ENCODE results near the gene SSH2.
"Not testable (repeated sequence)": the region's sequence is repeated elsewhere in the genome, so short reads cannot be mapped to it uniquely, and the experiment has no call there.

Gene SSH2

GRCh38 chr17:29929533-29930408 is at the start of gene SSH2:
SSH2 (minus strand) TSS chr17:29930228; CDS start chr17:29930000, 228 bp downstream.
- in situ Hi-C loops (cut with MboI; ENCODE audit: low sequenced_read_pairs), result loop anchor here (10.0 to 25.0 kb wide), 3 partner anchors 65 to 292 kb away; no protein-coding TSS in a partner anchor

- in situ Hi-C loops (cut with MboI; ENCODE audit: low sequenced_read_pairs), result no loop called here
Measured at GRCh38 chr17:29977836-29978235, 47.8 kb upstream of the SSH2 start.

- in situ Hi-C loops (cut with MboI; ENCODE audit: low sequenced_read_pairs), result no loop called here
Measured at GRCh38 chr17:29973005-29973404, 43.0 kb upstream of the SSH2 start.

- in situ Hi-C loops (cut with MboI; ENCODE audit: low sequenced_read_pairs), result no loop called here
Measured at GRCh38 chr17:29972277-29972676, 42.2 kb upstream of the SSH2 start.

- in situ Hi-C loops (cut with MboI; ENCODE audit: low sequenced_read_pairs), result no loop called here
Measured at GRCh38 chr17:29968271-29968670, 38.2 kb upstream of the SSH2 start.

GRCh38 chr17:29962656-29963055 is 32.6 kb upstream of the SSH2 start:
- in situ Hi-C loops (cut with MboI; ENCODE audit: low sequenced_read_pairs), result no loop called here

GRCh38 chr17:29959658-29960337 is 29.8 kb upstream of the SSH2 start:
- in situ Hi-C loops (cut with MboI; ENCODE audit: low sequenced_read_pairs), result no loop called here

- in situ Hi-C loops (cut with MboI; ENCODE audit: low sequenced_read_pairs), result no loop called here
Measured at GRCh38 chr17:29958947-29959657, 29.1 kb upstream of the SSH2 start.

GRCh38 chr17:29957488-29957887 is 27.5 kb upstream of the SSH2 start:
- in situ Hi-C loops (cut with MboI; ENCODE audit: low sequenced_read_pairs), result not testable (repeated sequence)

- in situ Hi-C loops (cut with MboI; ENCODE audit: low sequenced_read_pairs), result no loop called here
Measured at GRCh38 chr17:29956225-29956624, 26.2 kb upstream of the SSH2 start.

- in situ Hi-C loops (cut with MboI; ENCODE audit: low sequenced_read_pairs), result no loop called here
Measured at GRCh38 chr17:29954405-29954804, 24.4 kb upstream of the SSH2 start.

- in situ Hi-C loops (cut with MboI; ENCODE audit: low sequenced_read_pairs), result loop anchor here (25.0 kb wide), 1 partner anchor 312 kb away; no protein-coding TSS in a partner anchor
Measured at GRCh38 chr17:29949696-29950095, 19.7 kb upstream of the SSH2 start.

- in situ Hi-C loops (cut with MboI; ENCODE audit: low sequenced_read_pairs), result loop anchor here (25.0 kb wide), 1 partner anchor 311 kb away; no protein-coding TSS in a partner anchor
Measured at GRCh38 chr17:29948448-29949215, 18.6 kb upstream of the SSH2 start.

- in situ Hi-C loops (cut with MboI; ENCODE audit: low sequenced_read_pairs), result loop anchor here (25.0 kb wide), 1 partner anchor 308 kb away; no protein-coding TSS in a partner anchor
Measured at GRCh38 chr17:29945281-29945680, 15.3 kb upstream of the SSH2 start.

- in situ Hi-C loops (cut with MboI; ENCODE audit: low sequenced_read_pairs), result loop anchor here (25.0 kb wide), 1 partner anchor 304 kb away; no protein-coding TSS in a partner anchor
Measured at GRCh38 chr17:29941334-29941733, 11.3 kb upstream of the SSH2 start, which contains the start of gene EFCAB5. EFCAB5 (plus strand) TSS chr17:29941634; CDS start chr17:29941797, 163 bp downstream.

GRCh38 chr17:29936724-29937123 is 6.7 kb upstream of the SSH2 start:
- in situ Hi-C loops (cut with MboI; ENCODE audit: low sequenced_read_pairs), result loop anchor here (25.0 kb wide), 1 partner anchor 299 kb away; no protein-coding TSS in a partner anchor

GRCh38 chr17:29935909-29936308 is 5.9 kb upstream of the SSH2 start:
- in situ Hi-C loops (cut with MboI; ENCODE audit: low sequenced_read_pairs), result loop anchor here (25.0 kb wide), 1 partner anchor 299 kb away; no protein-coding TSS in a partner anchor

GRCh38 chr17:29933379-29933778 is 3.4 kb upstream of the SSH2 start:
- in situ Hi-C loops (cut with MboI; ENCODE audit: low sequenced_read_pairs), result loop anchor here (25.0 kb wide), 1 partner anchor 296 kb away; no protein-coding TSS in a partner anchor

- in situ Hi-C loops (cut with MboI; ENCODE audit: low sequenced_read_pairs), result loop anchor here (25.0 kb wide), 1 partner anchor 294 kb away; no protein-coding TSS in a partner anchor
Measured at GRCh38 chr17:29931231-29931932, 1.4 kb upstream of the SSH2 start.
